Chondrocyte (in vitro differentiated cells): ENCODE data around the gene ZNF564. TPM values are rescaled to one million over a fixed set of nuclear protein-coding genes. Genes with fewer than 3 reads are reported as not detected.

Source experiments
- DNase-seq: peaks from one replicate; pipeline ENCODE4 v3.0.0; 2021; ENCODE audit warnings: mixed read lengths, low spot score
- H3K27ac Mint-ChIP-seq: one replicate; pipeline ENCODE4 v1.8.0; 2021; ENCODE audit warnings: mild to moderate bottlenecking, moderate library complexity, mixed read lengths; ENCODE audit not compliant: unreplicated experiment
- H3K27me3 Mint-ChIP-seq: 2 replicates; pipeline ENCODE4 v1.8.0; 2021; ENCODE audit warnings: low read depth, mixed read lengths
- H3K36me3 Mint-ChIP-seq: 2 replicates; pipeline ENCODE4 v1.8.0; 2021; ENCODE audit warnings: low read depth, mixed read lengths
- H3K4me1 Mint-ChIP-seq: 2 replicates; pipeline ENCODE4 v1.8.0; 2021; ENCODE audit warnings: low read depth, mild to moderate bottlenecking, mixed read lengths
- H3K4me3 Mint-ChIP-seq: one replicate; pipeline ENCODE4 v1.8.0; 2021; ENCODE audit warnings: mild to moderate bottlenecking, moderate library complexity, mixed read lengths; ENCODE audit not compliant: unreplicated experiment
- H3K9me3 Mint-ChIP-seq: 2 replicates; pipeline ENCODE4 v1.8.0; 2021; ENCODE audit warnings: low read depth, mixed read lengths
- CTCF ChIP-seq: fragments of 200-600 bp; sonication (generic); IDR thresholded peaks from 2 replicates; pipeline ENCODE4 v1.5.0; 2021; ENCODE audit warnings: antibody characterized with exemption, mild to moderate bottlenecking, moderate library complexity
- long read RNA-seq: library from polyadenylated mRNA; stranded (forward); transcript quantifications from one replicate; pipeline ENCODE4 v2.0.0, GENCODE V29; 2021
- total RNA-seq: library from RNA; stranded (reverse); gene quantifications from 3 replicates; pipeline ENCODE4 v1.2.1, GENCODE V29; 2021

The ZNF564 gene
- total RNA-seq = 5.7 to 8.9 TPM (median 6.5 TPM) in 3 replicates
- long read RNA-seq, transcript ZNF564-201 (4 exons, 2,935 nt) = major isoform, 6 of 7 reads
- long read RNA-seq, partial matches to known transcripts = 1 of 7 reads
- long read RNA-seq, other reads (novel, unspliced or antisense) = 0 of 7 reads

GRCh38 chr19:12551060-12551832, at the start of gene ZNF564:
TSS of gene ZNF564 (minus strand) at chr19:12551482. CDS start at chr19:12551332, 150 bp downstream.
- TF ChIP-seq CTCF = no peak
- Mint-ChIP-seq H3K9me3 (no peaks in the 10 kb centered on the region), H3K27ac (peak within 1 kb of the TSS; percentile 99), H3K4me3 (peak within 1 kb of the TSS; percentile 90), H3K36me3 (peaks cover 8% of the 10 kb centered on the region), H3K27me3 (no peaks in the 10 kb centered on the region), H3K4me1 (peaks cover 29% of the 10 kb centered on the region)
- DNase-seq = peak; percentile 95

GRCh38 chr19:12597594-12597993, 46.3 kb upstream of the ZNF564 start:
- H3K36me3 Mint-ChIP-seq = peaks cover 4% of the 10 kb centered on the region
- no peak for DNase-seq
- no peak for TF ChIP-seq CTCF
- no peaks in the 10 kb centered on the region for H3K4me1 Mint-ChIP-seq
- no peaks in the 10 kb centered on the region for H3K9me3 Mint-ChIP-seq
- no peak overlapping the region for H3K27ac Mint-ChIP-seq
- no peaks in the 10 kb centered on the region for H3K27me3 Mint-ChIP-seq
- H3K4me3 Mint-ChIP-seq = no peak overlapping the region

- DNase-seq = no peak
- Mint-ChIP-seq H3K27me3 (no peaks in the 10 kb centered on the region), H3K4me3 (no peak overlapping the region), H3K36me3 (peaks cover 4% of the 10 kb centered on the region), H3K9me3 (no peaks in the 10 kb centered on the region), H3K27ac (no peak overlapping the region), H3K4me1 (no peaks in the 10 kb centered on the region)
- TF ChIP-seq CTCF = no peak
Observed at GRCh38 chr19:12596927-12597548, 45.8 kb upstream of the ZNF564 start.

GRCh38 chr19:12596485-12596884, 45.2 kb upstream of the ZNF564 start:
- no peaks in the 10 kb centered on the region for H3K4me1 Mint-ChIP-seq
- no peak for DNase-seq
- H3K27ac Mint-ChIP-seq = no peak overlapping the region
- H3K4me3 Mint-ChIP-seq = no peak overlapping the region
- no peak for TF ChIP-seq CTCF
- peaks cover 4% of the 10 kb centered on the region for H3K36me3 Mint-ChIP-seq
- no peaks in the 10 kb centered on the region for H3K27me3 Mint-ChIP-seq
- no peaks in the 10 kb centered on the region for H3K9me3 Mint-ChIP-seq

- Mint-ChIP-seq H3K9me3 (peaks cover 39% of the 10 kb centered on the region), H3K27ac (no peak overlapping the region), H3K36me3 (peaks cover 49% of the 10 kb centered on the region), H3K4me3 (no peak overlapping the region), H3K4me1 (no peaks in the 10 kb centered on the region), H3K27me3 (no peaks in the 10 kb centered on the region)
- TF ChIP-seq CTCF = no peak
- DNase-seq = no peak
Observed at GRCh38 chr19:12581100-12581499, 29.8 kb upstream of the ZNF564 start.
